ENCODE data around the gene HOXB13. TPM values are rescaled to one million over a fixed set of nuclear protein-coding genes. Genes with fewer than 3 reads are reported as not detected.
A peak's percentile ranks its signal among the peaks of the same experiment; 100 is the strongest.

HOXB13 gene
- total and polyA plus RNA-seq, 2 of the 13 experiments (the other 11 are each of a cell fraction or from before 2014, with no cell fraction given): not detected

DNA sequence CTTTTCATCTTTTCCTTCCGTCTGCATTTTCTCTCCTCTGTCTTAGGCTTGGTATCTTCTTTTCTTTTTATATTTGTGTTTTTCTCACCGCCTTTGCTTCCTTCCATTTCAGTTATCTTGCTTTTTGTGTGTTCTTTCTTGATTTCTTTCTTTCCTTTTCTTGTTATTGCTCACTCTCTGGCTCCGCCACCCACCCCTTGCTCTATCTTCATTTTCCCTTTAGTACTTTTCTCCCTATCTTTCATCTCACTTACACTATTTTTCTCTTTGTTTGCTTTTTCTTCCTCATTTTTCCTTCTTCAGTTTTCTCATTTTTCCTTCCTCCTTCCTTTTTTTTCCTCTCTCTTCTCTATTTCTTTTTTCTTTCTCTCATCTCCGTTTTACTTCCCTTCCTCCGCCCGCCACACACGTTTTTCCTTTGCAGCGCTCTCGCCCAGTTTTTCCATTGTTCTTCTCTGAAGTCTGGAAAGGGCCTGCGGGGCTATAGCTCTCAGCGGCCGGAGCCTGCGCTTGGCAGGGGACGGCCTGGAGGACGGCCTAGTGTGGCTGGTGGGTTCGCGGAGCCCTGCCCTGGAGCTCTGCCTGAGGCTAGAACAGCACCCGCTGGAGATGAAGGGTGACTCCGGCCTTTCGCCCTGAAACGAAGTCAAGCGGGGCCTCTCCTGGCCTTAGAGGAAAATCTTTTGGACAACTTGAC, 5.2 kb upstream of the HOXB13 start (continued):
- TF ChIP-seq, protein P1, sequence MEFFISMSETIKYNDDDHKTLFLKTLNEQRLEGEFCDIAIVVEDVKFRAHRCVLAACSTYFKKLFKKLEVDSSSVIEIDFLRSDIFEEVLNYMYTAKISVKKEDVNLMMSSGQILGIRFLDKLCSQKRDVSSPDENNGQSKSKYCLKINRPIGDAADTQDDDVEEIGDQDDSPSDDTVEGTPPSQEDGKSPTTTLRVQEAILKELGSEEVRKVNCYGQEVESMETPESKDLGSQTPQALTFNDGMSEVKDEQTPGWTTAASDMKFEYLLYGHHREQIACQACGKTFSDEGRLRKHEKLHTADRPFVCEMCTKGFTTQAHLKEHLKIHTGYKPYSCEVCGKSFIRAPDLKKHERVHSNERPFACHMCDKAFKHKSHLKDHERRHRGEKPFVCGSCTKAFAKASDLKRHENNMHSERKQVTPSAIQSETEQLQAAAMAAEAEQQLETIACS (CRISPR knock-in tag; IDR thresholded peaks at IDR 0.05): no peak

DNA sequence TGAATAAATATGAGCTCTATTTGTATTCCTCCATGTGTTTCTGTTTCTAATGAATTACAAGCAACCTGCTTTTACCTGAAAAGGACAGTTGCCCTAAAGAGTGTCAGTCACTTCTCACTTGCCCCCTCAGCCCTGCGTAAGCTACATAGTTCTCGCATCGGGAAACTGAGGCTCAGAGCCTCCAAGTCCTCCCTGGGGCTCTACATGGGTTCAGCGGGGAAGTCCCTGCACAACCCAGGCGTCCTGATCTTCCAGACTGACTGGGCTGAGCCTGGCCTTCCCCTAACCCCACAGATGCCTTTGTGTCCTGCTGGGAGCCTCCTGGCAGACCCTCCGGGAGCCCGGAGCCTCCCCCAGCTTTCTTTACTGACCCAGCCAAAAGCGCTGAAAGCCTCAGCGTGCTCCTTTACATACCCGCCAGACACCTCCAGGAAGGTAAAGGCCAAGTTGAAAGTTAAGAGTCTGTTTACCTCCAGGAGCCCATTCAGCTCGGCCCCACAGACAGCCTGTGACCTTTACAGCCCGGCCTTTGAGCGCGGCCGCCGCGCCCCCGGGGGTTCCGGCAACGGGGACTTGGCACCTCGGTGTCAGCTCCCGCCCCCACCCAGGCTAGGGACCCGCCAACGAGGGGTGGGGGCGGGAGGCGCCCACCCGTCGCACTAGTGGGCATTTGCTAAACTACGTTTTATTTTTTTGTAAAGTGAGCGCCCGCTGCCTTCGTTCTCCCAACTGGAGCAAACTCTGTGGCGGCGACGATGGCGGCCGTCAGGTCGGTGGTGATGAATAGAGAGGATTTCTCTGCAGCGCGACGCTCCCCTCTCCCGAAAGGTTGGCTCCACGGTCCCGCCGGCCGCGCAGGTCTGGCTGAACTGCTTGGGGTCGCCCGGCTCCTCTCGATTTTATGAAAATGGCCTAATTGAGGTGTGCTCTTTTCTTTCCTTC, 4.4 kb upstream of the HOXB13 start:
- BruUV-seq (replicated peaks): no TSS peak
- Histone ChIP-seq H3K9me3 (ENCODE audit: low read length) (no peaks in the 10 kb centered on the region), H2AFZ (ENCODE audit: low read length) (no peak overlapping the region), H3K4me1 (ENCODE audit: insufficient read depth, low read length) (peaks cover 8% of the 10 kb centered on the region), H3K4me2 (ENCODE audit: low read depth, low read length) (peak overlapping the region; percentile 18), H3K9ac (ENCODE audit: insufficient read depth, low read depth, low read length) (no peak overlapping the region), H3K27me3 (ENCODE audit: control insufficient read depth in 1 of 2, insufficient read depth in 2 of 2, low read length in 2 of 2) (peaks cover 12 to 92% of the 10 kb centered on the region in 2 experiments; a peak in 4 of 5 replicates), H3K36me3 (replicated peaks in 1 of 2; ENCODE audit: control insufficient read depth in 1 of 2, insufficient read depth in 2 of 2, low read length in 2 of 2) (no peaks in the 10 kb centered on the region), H3K4me3 (replicated peaks in 1 of 3; ENCODE audit: insufficient read depth in 1 of 3, low read depth in 2 of 3, low read length in 3 of 3) (peak overlapping the region in 1 of 3 experiments; percentile 31; a peak in 1 of 6 replicates), H3K79me2 (ENCODE audit: insufficient read depth, low read length) (no peaks in the 10 kb centered on the region), H3K27ac (ENCODE audit: extremely low read length, insufficient read depth, low read length) (no peak overlapping the region), H4K20me1 (ENCODE audit: insufficient read depth, low read length) (peaks cover 4% of the 10 kb centered on the region; the same call in 1 of the 2 replicates)
- POLR2A ChIA-PET: no interaction called here
- no peak for FAIRE-seq
- in situ Hi-C loops (cut with HindIII; ENCODE audit: extremely low pct_ligation_motif_present, low pct_unique_long_range_greater_than_20kb) (no loop called here), intact Hi-C loops (cut with micrococcal nuclease; ENCODE audit: unreplicated experiment) (no loop called here)
- ATAC-seq: peak; percentile 59
- no peak for DNase-seq (ENCODE audit: low spot score)
- CTCF ChIA-PET (ENCODE audit: low intra/inter-chr PET ratio, low total read pairs): no interaction called here
- WGBS (ENCODE audit: low lambda C conversion rate): 18% methylated on average over 33 of the region's 50 CpGs
- no peak for TF ChIP-seq POLR2AphosphoS2 (IDR thresholded peaks at IDR 0.05; ENCODE audit: low read depth, low read length)
- TF ChIP-seq, protein P2, sequence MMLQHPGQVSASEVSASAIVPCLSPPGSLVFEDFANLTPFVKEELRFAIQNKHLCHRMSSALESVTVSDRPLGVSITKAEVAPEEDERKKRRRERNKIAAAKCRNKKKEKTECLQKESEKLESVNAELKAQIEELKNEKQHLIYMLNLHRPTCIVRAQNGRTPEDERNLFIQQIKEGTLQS (CRISPR knock-in tag; IDR thresholded peaks at IDR 0.05): no peak
- no peak for TF ChIP-seq TAF15 (IDR thresholded peaks at IDR 0.05; ENCODE audit: low read depth, low read length, poor library complexity, severe bottlenecking)
- TF ChIP-seq BCL6 (CRISPR knock-in tag; IDR thresholded peaks at IDR 0.05): peak; percentile 78
- peak; percentile 36; the same call in 1 of the 2 replicates for TF ChIP-seq CBX2 (IDR thresholded peaks at IDR 0.05; ENCODE audit: low read depth, low read length)
- no peak for TF ChIP-seq CBX2 (CRISPR knock-in tag; IDR thresholded peaks at IDR 0.05; ENCODE audit: low read depth)
- no peak for TF ChIP-seq NFKB2 (CRISPR knock-in tag; IDR thresholded peaks at IDR 0.05; ENCODE audit: borderline replicate concordance)
- TF ChIP-seq ESRRA (CRISPR knock-in tag; IDR thresholded peaks at IDR 0.05; ENCODE audit: low read depth): no peak
- no peak for TF ChIP-seq ZNF775 (CRISPR knock-in tag; IDR thresholded peaks at IDR 0.05; ENCODE audit: borderline replicate concordance)
- no peak for TF ChIP-seq ZBTB8A (CRISPR knock-in tag; IDR thresholded peaks at IDR 0.05; ENCODE audit: borderline replicate concordance, low read depth)
- TF ChIP-seq ZBTB7B (CRISPR knock-in tag; IDR thresholded peaks at IDR 0.05): 0 out of 2 replicates have a peak, but pooled peaks have one; percentile 55
- TF ChIP-seq, protein P3, sequence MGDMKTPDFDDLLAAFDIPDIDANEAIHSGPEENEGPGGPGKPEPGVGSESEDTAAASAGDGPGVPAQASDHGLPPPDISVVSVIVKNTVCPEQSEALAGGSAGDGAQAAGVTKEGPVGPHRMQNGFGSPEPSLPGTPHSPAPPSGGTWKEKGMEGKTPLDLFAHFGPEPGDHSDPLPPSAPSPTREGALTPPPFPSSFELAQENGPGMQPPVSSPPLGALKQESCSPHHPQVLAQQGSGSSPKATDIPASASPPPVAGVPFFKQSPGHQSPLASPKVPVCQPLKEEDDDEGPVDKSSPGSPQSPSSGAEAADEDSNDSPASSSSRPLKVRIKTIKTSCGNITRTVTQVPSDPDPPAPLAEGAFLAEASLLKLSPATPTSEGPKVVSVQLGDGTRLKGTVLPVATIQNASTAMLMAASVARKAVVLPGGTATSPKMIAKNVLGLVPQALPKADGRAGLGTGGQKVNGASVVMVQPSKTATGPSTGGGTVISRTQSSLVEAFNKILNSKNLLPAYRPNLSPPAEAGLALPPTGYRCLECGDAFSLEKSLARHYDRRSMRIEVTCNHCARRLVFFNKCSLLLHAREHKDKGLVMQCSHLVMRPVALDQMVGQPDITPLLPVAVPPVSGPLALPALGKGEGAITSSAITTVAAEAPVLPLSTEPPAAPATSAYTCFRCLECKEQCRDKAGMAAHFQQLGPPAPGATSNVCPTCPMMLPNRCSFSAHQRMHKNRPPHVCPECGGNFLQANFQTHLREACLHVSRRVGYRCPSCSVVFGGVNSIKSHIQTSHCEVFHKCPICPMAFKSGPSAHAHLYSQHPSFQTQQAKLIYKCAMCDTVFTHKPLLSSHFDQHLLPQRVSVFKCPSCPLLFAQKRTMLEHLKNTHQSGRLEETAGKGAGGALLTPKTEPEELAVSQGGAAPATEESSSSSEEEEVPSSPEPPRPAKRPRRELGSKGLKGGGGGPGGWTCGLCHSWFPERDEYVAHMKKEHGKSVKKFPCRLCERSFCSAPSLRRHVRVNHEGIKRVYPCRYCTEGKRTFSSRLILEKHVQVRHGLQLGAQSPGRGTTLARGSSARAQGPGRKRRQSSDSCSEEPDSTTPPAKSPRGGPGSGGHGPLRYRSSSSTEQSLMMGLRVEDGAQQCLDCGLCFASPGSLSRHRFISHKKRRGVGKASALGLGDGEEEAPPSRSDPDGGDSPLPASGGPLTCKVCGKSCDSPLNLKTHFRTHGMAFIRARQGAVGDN (CRISPR knock-in tag; IDR thresholded peaks at IDR 0.05): peak; percentile 43
- TF ChIP-seq RXRB (CRISPR knock-in tag; IDR thresholded peaks at IDR 0.05; ENCODE audit: borderline replicate concordance): peak; percentile 15; the same call in 1 of the 2 replicates
- TF ChIP-seq PCBP1 (IDR thresholded peaks at IDR 0.05; ENCODE audit: borderline replicate concordance, low read depth, low read length): no peak

All from HepG2 (cell line).